Suprapubic skin (tissue), 4 donors: ENCODE measurements around the gene PEAK3. TPM values are rescaled to one million over a fixed set of nuclear protein-coding genes. Genes with fewer than 3 reads are reported as not detected.
A peak's percentile ranks its signal among the peaks of the same experiment; 100 is the strongest.

Experiments used
- DNase-seq, 2 donors: peaks; one replicate each; pipeline ENCODE4 v3.0.0-alpha.2; 2019; ENCODE audit warnings: low spot score in 2 of 2
- H3K27ac ChIP-seq: fragments of 200-600 bp; sonication (generic); one replicate; pipeline ENCODE4 v1.5.1; 2019
- H3K27me3 ChIP-seq: fragments of 200-600 bp; sonication (generic); one replicate; pipeline ENCODE4 v1.5.1; 2019
- H3K36me3 ChIP-seq: fragments of 200-600 bp; sonication (generic); one replicate; pipeline ENCODE4 v1.5.1; 2019
- H3K4me1 ChIP-seq: fragments of 200-600 bp; sonication (generic); one replicate; pipeline ENCODE4 v1.5.1; 2019
- H3K4me3 ChIP-seq: fragments of 200-600 bp; sonication (generic); one replicate; pipeline ENCODE4 v1.5.1; 2019; ENCODE audit warnings: mild to moderate bottlenecking
- H3K9me3 ChIP-seq: fragments of 200-600 bp; sonication (generic); one replicate; pipeline ENCODE4 v1.5.1; 2019
- EP300 ChIP-seq: sonication (generic); formaldehyde crosslinking; IDR thresholded peaks from one replicate; pipeline ENCODE4 v1.6.1; 2017; ENCODE audit warnings: antibody characterized with exemption
- POLR2A ChIP-seq, 2 donors: fragments of 450-650 bp; IDR thresholded peaks; one replicate each; pipeline ENCODE4 v1.6.1; 2017; ENCODE audit warnings: antibody characterized with exemption in 2 of 2, mild to moderate bottlenecking in 2 of 2, moderate library complexity in 2 of 2
- POLR2AphosphoS5 ChIP-seq, 3 donors: sonication (generic); formaldehyde crosslinking; IDR thresholded peaks; one replicate each; pipeline ENCODE4 v1.6.1; 2017; ENCODE audit warnings: antibody characterized with exemption in 3 of 3
- WGBS: methylation state at CpG from one replicate; pipeline ENCODE4 v1.1.5; 2018; 5-methylcytosine and 5-hydroxymethylcytosine counted together
- total RNA-seq, 4 donors: library from RNA; depleted of rRNA; stranded (reverse); fragments of >200 nt; gene quantifications; one replicate each; pipeline ENCODE4 v1.1.0, GENCODE V29; 2016
- TF ChIP-seq, protein P1 (sequence below), 2 donors: fragments of 200-600 bp in 1 of 2; fragments of 450-650 bp in 1 of 2; sonication (generic) in 1 of 2; IDR thresholded peaks; one replicate each; pipeline ENCODE4 v1.5.1; 2016 to 2019; ENCODE audit warnings: antibody characterized with exemption in 2 of 2, mild to moderate bottlenecking in 1 of 2, moderate library complexity in 1 of 2

The PEAK3 gene
- total RNA-seq, 4 donors from 2014 or later, result 0.55 to 1.4 TPM; not detected in 2

DNA sequence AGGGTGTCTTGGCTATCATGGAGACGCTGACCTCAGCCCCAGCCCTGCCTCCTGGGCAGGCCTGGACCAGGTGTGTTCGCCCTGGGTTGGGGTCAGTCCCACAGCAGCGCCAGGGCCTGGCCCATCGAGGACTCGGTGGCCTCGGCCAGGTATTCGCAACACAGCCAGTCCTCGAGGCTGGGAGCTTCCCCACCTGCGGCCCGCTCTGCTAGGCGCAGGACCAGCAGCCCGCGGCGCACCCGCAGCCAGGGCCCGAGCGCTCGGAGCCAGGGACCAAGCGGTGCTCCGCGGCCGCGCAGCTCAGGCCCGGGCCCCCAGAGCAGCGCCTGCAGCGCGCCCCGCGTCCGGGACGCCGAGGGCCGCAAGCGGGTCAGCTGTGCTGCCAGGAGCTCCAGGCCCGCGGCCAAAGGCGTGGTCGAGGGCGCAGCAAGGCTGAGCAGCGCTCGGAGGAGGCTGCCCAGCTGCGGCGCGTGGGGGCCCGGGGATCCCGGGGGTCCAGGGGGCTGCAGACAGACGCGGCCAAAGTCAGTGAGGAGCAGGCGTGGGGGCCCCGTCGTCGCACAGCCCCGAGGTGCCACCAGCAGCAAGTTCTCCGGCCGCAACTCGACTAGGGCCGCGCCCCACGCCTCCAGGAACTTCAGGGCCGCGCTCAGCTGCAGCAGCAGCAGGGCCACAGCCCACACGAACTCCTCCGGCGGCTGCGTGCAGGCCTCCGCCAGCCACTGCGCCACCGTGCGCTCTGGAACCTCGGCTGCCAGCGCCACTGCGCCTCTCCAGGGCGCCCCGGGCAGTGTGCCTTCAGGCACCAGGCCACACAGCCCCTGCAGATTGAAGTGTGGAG is 6.2 kb downstream of the PEAK3 start:
- Histone ChIP-seq H3K4me3 (peak overlapping the region; percentile 17), H3K9me3 (no peaks in the 10 kb centered on the region), H3K27me3 (no peaks in the 10 kb centered on the region), H3K4me1 (peaks cover 59% of the 10 kb centered on the region), H3K36me3 (peaks cover 23% of the 10 kb centered on the region), H3K27ac (peak overlapping the region; percentile 28)
- peak in 1 of 2 donors; percentile 66 for DNase-seq
- TF ChIP-seq EP300 (no peak), POLR2AphosphoS5 (IDR thresholded peaks at IDR 0.05) (no peak)
- TF ChIP-seq, protein P1, sequence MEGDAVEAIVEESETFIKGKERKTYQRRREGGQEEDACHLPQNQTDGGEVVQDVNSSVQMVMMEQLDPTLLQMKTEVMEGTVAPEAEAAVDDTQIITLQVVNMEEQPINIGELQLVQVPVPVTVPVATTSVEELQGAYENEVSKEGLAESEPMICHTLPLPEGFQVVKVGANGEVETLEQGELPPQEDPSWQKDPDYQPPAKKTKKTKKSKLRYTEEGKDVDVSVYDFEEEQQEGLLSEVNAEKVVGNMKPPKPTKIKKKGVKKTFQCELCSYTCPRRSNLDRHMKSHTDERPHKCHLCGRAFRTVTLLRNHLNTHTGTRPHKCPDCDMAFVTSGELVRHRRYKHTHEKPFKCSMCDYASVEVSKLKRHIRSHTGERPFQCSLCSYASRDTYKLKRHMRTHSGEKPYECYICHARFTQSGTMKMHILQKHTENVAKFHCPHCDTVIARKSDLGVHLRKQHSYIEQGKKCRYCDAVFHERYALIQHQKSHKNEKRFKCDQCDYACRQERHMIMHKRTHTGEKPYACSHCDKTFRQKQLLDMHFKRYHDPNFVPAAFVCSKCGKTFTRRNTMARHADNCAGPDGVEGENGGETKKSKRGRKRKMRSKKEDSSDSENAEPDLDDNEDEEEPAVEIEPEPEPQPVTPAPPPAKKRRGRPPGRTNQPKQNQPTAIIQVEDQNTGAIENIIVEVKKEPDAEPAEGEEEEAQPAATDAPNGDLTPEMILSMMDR (IDR thresholded peaks at IDR 0.05), result no peak
- 52% methylated on average over 9 of the region's 74 CpGs for WGBS

DNA sequence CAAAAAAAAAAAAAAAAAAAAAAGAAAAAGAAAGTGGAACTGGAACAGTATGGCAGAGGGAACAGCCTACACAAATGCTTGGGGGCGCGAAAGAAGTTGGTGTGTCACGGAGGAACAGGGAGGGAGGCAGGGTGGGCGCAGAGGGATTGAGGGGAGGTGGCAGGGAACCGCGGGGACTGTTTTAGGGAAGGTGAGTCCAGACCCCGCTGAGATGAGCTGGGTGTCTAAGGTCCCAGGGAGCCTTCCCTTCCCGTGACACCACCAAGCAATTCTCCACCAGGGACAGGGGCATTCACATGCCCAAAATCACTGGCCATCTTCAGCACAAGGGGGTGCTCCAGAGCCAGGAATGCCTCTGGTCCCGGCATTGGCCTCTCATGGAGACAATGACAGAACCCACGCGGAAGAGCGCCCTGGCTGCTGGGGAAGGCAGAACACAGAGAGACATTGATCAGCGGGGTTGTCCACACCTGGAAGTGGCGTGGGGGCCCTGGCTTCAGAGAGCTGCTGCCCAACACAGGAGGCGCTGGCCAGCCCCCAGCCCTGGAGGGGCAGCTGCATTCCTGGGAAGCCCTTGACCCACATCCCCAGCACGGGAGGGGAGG is 6.9 kb downstream of the PEAK3 start:
- peak in 1 of 2 donors; percentile 78 for DNase-seq
- TF ChIP-seq POLR2A (IDR thresholded peaks at IDR 0.05) (no peak), POLR2AphosphoS5 (IDR thresholded peaks at IDR 0.05) (no peak), EP300 (no peak)
- TF ChIP-seq, protein P1 (IDR thresholded peaks at IDR 0.05), result peak; percentile 33 to 45
- 73% methylated on average over 7 of the region's 16 CpGs for WGBS
- Histone ChIP-seq H3K27me3 (no peaks in the 10 kb centered on the region), H3K27ac (peak overlapping the region; percentile 28), H3K36me3 (peaks cover 23% of the 10 kb centered on the region), H3K9me3 (no peaks in the 10 kb centered on the region), H3K4me1 (peaks cover 57% of the 10 kb centered on the region), H3K4me3 (no peak overlapping the region)

DNA sequence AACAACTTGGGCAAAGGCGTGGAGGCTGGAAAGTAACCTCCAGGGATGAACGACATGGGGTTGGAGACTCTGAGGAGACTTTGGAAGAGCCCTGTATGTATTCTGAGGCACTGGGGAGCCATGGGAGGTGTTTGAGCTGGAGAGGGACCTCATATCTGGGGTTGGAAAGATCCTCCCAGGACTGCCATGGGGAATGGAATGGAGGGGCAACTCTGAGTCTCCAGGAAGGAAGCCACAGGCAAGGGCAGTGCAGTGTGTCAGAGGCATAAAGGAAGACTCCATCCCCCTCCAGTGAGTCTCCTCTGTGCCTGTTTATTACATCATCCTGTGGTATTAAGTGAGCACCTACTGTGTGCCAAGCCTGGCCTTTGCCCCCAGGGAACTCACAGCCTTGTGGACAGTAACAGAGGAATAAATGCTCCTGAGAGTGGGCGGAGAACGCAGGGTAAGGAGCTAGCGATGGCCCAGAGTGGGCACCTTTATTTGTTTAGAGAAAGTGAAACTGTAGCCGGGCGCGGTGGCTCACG is 7.7 kb downstream of the PEAK3 start:
- no peak overlapping the region for H3K27ac ChIP-seq
- H3K9me3 ChIP-seq, result no peaks in the 10 kb centered on the region
- peaks cover 23% of the 10 kb centered on the region for H3K36me3 ChIP-seq
- TF ChIP-seq POLR2A (IDR thresholded peaks at IDR 0.05), result no peak
- TF ChIP-seq, protein P1 (IDR thresholded peaks at IDR 0.05), result no peak
- TF ChIP-seq EP300, result no peak
- no peak for TF ChIP-seq POLR2AphosphoS5 (IDR thresholded peaks at IDR 0.05)
- peak in 1 of 2 donors; percentile 62 for DNase-seq
- 90% methylated on average over 9 of the region's 9 CpGs for WGBS
- H3K4me3 ChIP-seq, result peak overlapping the region; percentile 99
- H3K27me3 ChIP-seq, result no peaks in the 10 kb centered on the region
- peaks cover 57% of the 10 kb centered on the region for H3K4me1 ChIP-seq

DNA sequence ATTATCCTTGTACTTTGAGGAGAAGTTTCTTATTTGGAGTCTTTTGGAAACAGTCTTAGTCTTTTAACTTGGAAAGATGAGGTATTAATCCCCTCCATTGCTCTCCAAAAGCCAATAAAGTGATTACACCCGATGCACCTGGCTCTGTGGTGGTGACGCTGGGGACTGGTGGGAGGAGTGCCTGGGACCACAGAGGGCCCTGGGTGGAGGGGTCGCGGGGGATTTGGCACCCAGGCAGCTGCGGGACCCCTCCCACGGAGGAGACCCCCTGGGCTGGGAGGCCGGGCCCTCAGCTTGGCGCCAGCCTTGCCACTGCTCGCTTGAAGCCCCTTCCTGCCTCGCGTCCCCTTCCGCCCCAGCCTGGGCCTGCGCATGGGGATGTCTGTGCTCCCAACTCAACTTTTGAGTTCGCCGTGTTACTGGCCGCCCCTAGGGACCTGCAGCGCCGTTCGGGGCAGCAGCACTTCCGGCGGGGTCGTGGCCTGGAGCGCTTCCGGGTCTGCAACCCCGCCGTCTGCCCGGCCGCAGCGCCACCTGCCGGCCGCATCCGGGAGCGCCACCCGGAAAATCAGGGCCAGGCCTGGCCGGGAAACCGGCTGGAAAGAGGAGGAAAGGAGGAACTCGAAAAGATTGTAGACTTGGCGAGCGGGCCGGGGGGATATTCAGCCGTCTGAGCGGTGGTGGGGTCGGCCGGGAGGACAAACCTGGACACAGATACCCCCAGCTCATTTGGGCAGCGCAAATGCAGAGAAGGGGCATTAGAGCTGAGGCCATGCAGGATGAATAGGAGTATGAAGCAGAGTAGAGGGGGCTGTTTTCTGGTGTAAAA is 8.4 kb downstream of the PEAK3 start:
- 13% methylated on average over 31 of the region's 45 CpGs for WGBS
- Histone ChIP-seq H3K27ac (peak overlapping the region; percentile 63), H3K4me3 (peak overlapping the region; percentile 99), H3K4me1 (peaks cover 60% of the 10 kb centered on the region), H3K9me3 (no peaks in the 10 kb centered on the region), H3K36me3 (peaks cover 23% of the 10 kb centered on the region), H3K27me3 (no peaks in the 10 kb centered on the region)
- DNase-seq, result peak in 1 of 2 donors; percentile 82
- TF ChIP-seq EP300 (no peak), POLR2A (IDR thresholded peaks at IDR 0.05) (peak in 1 of 2 donors; percentile 10), POLR2AphosphoS5 (IDR thresholded peaks at IDR 0.05) (peak; percentile 17 to 78 (median 68))
- TF ChIP-seq, protein P1 (IDR thresholded peaks at IDR 0.05), result peak; percentile 96 to 97
